NB4 (cell line): ENCODE data around the gene GRID2.

Source experiments
- CTCF ChIP-seq: IDR thresholded peaks from one replicate; pipeline ENCODE4 v1.5.1; 2012; ENCODE audit warnings: low read depth, low read length
- MAX ChIP-seq: IDR thresholded peaks from 2 replicates; pipeline ENCODE4 v1.6.1; 2011; ENCODE audit warnings: low read depth, low read length
- MYC ChIP-seq: IDR thresholded peaks from 2 replicates; pipeline ENCODE4 v1.6.1; 2011; ENCODE audit warnings: low read depth, low read length
- POLR2A ChIP-seq: IDR thresholded peaks from 2 replicates; pipeline ENCODE4 v1.6.1; 2011; ENCODE audit warnings: mild to moderate bottlenecking; ENCODE audit not compliant: insufficient read length; ENCODE audit errors: extremely low read depth

- TF ChIP-seq CTCF (no peak), POLR2A (no peak), MAX (no peak), MYC (no peak)
Measured at GRCh38 chr4:93770201-93770600, 1466.4 kb downstream of the GRID2 start.
